ENCODE data around the gene NSD2. TPM values are rescaled to one million over a fixed set of nuclear protein-coding genes. Genes with fewer than 3 reads are reported as not detected.

The NSD2 gene
- total RNA-seq, 1 experiment from 2014 or later, result 128 TPM

GRCh38 chr4:1940566-1940965 lies 69.4 kb downstream of the NSD2 start:
- TF ChIP-seq IRF1 (CRISPR knock-in tag; IDR thresholded peaks at IDR 0.05) (no peak), ZNF281 (CRISPR knock-in tag; IDR thresholded peaks at IDR 0.05) (no peak), ZNF263 (CRISPR knock-in tag; IDR thresholded peaks at IDR 0.05; ENCODE audit: low read depth) (no peak), NFYB (CRISPR knock-in tag; conservative IDR thresholded peaks at IDR 0.05; ENCODE audit: low read depth) (no peak), RORB (CRISPR knock-in tag; IDR thresholded peaks at IDR 0.05) (no peak), FOXP4 (CRISPR knock-in tag; IDR thresholded peaks at IDR 0.05) (no peak), ZNF138 (CRISPR knock-in tag; conservative IDR thresholded peaks at IDR 0.05) (no peak), AR (CRISPR knock-in tag; IDR thresholded peaks at IDR 0.05) (no peak), NR3C1 (CRISPR knock-in tag; conservative IDR thresholded peaks at IDR 0.05; ENCODE audit: low read depth) (no peak), SP1 (CRISPR knock-in tag; conservative IDR thresholded peaks at IDR 0.05) (no peak), MLX (CRISPR knock-in tag; IDR thresholded peaks at IDR 0.05) (no peak), TEAD1 (CRISPR knock-in tag; IDR thresholded peaks at IDR 0.05) (no peak), SMAD4 (CRISPR knock-in tag; IDR thresholded peaks at IDR 0.05) (no peak), ZNF532 (CRISPR knock-in tag; IDR thresholded peaks at IDR 0.05; ENCODE audit: borderline replicate concordance) (no peak), ZSCAN18 (CRISPR knock-in tag; IDR thresholded peaks at IDR 0.05) (no peak), E2F1 (CRISPR knock-in tag; IDR thresholded peaks at IDR 0.05) (no peak), FOXJ3 (CRISPR knock-in tag; IDR thresholded peaks at IDR 0.05; ENCODE audit: borderline replicate concordance) (no peak), TCF7 (CRISPR knock-in tag; IDR thresholded peaks at IDR 0.05; ENCODE audit: low read depth) (no peak), CREM (CRISPR knock-in tag; IDR thresholded peaks at IDR 0.05) (no peak)
- Mint-ChIP-seq H3K9me3 (no peaks in the 10 kb centered on the region), H3K27ac (no peak overlapping the region)

More at GRCh38 chr4:1940566-1940965, 69.4 kb downstream of the NSD2 start:
- H3K27me3 Mint-ChIP-seq (ENCODE audit: low read depth), result no peaks in the 10 kb centered on the region
- H3K36me3 Mint-ChIP-seq, result peaks cover 41% of the 10 kb centered on the region
- no peak overlapping the region for H3K4me3 Mint-ChIP-seq
- ChIA-PET POLR2A (no interaction called here), CTCF (interaction anchor here (1.2 kb wide), 1 partner anchor 30 kb away, joined by 3 read pairs; no protein-coding TSS in a partner anchor)
- H3K4me1 Mint-ChIP-seq, result no peaks in the 10 kb centered on the region
- ATAC-seq (no peak), DNase-seq (ENCODE audit: low spot score) (no peak)

Measured in WTC11 (cell line).